Central memory CD8-positive, alpha-beta T cell (primary cell): ENCODE data around the gene KCNG4.

Experiments
- ATAC-seq: fragments of 150-1000 bp; cut with Tn5 transposase; replicated peaks from 2 replicates; pipeline ENCODE4 v1.10.0; 2022; ENCODE audit warnings: mild to moderate bottlenecking, moderate FRiP score, moderate number of reproducible peaks; ENCODE audit not compliant: poor library complexity, severe bottlenecking; ENCODE audit errors: extremely low read depth
- DNase-seq, 2 donors: peaks; one replicate each; pipeline ENCODE4 v3.0.0; 2021; ENCODE audit warnings: low spot score in 2 of 2
- H3K27ac Mint-ChIP-seq: one replicate; pipeline ENCODE4 v1.8.0; 2022; ENCODE audit warnings: low read depth, mild to moderate bottlenecking, moderate library complexity, mixed read lengths
- H3K27me3 Mint-ChIP-seq: one replicate; pipeline ENCODE4 v1.8.0; 2022; ENCODE audit warnings: mixed read lengths
- H3K36me3 Mint-ChIP-seq: one replicate; pipeline ENCODE4 v1.8.0; 2022; ENCODE audit warnings: mild to moderate bottlenecking, moderate library complexity, mixed read lengths; ENCODE audit not compliant: insufficient read depth
- H3K4me1 Mint-ChIP-seq: one replicate; pipeline ENCODE4 v1.8.0; 2022; ENCODE audit warnings: mixed read lengths
- H3K4me3 Mint-ChIP-seq: one replicate; pipeline ENCODE4 v1.8.0; 2022; ENCODE audit warnings: mild to moderate bottlenecking, moderate library complexity, mixed read lengths
- H3K9me3 Mint-ChIP-seq: one replicate; pipeline ENCODE4 v1.8.0; 2022; ENCODE audit warnings: mixed read lengths

KCNG4 gene, protein sequence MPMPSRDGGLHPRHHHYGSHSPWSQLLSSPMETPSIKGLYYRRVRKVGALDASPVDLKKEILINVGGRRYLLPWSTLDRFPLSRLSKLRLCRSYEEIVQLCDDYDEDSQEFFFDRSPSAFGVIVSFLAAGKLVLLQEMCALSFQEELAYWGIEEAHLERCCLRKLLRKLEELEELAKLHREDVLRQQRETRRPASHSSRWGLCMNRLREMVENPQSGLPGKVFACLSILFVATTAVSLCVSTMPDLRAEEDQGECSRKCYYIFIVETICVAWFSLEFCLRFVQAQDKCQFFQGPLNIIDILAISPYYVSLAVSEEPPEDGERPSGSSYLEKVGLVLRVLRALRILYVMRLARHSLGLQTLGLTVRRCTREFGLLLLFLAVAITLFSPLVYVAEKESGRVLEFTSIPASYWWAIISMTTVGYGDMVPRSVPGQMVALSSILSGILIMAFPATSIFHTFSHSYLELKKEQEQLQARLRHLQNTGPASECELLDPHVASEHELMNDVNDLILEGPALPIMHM

DNA sequence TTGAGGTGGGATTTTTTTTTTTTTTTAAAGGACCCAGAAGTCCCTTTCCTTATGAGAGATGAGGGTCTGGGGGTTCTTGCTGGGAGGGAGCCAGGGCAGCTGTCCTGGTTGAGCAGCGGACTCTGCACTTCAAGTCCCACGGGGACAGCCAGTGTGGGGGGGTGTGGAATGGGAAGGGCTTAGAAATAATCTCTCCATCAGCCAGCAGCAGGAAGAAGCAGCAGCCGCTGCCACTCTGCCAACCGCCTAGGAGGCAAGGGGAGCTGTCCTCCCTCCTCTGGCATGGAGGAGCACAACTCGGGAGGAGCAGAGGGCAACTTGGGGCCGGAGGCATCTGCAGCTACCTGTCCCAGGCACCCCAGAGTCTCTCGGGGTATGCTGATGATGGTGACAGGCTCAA is at the start of gene KCNG4:
KCNG4 (minus strand) TSS at position 104 of the 400 bp plus-strand sequence. CDS start 2,527 bp downstream, outside the sequence.
- Mint-ChIP-seq H3K4me3 (no peak within 1 kb of the TSS), H3K4me1 (no peaks in the 10 kb centered on the region), H3K27ac (no peak within 1 kb of the TSS), H3K36me3 (no peaks in the 10 kb centered on the region), H3K27me3 (peaks cover 57% of the 10 kb centered on the region), H3K9me3 (no peaks in the 10 kb centered on the region)
- no peak for DNase-seq
- ATAC-seq = no peak

GRCh38 chr16:84288902-84289301 is 49.1 kb upstream of the KCNG4 start:
- Mint-ChIP-seq H3K4me3 (no peak overlapping the region), H3K36me3 (peaks cover 3% of the 10 kb centered on the region), H3K27ac (no peak overlapping the region), H3K4me1 (peaks cover 5% of the 10 kb centered on the region), H3K27me3 (peaks cover 74% of the 10 kb centered on the region), H3K9me3 (no peaks in the 10 kb centered on the region)
- no peak for DNase-seq
- no peak for ATAC-seq

GRCh38 chr16:84286578-84287240 is 46.9 kb upstream of the KCNG4 start:
- Mint-ChIP-seq H3K9me3 (no peaks in the 10 kb centered on the region), H3K27ac (no peak overlapping the region), H3K4me1 (peaks cover 4% of the 10 kb centered on the region), H3K27me3 (peaks cover 76% of the 10 kb centered on the region), H3K36me3 (peaks cover 3% of the 10 kb centered on the region), H3K4me3 (no peak overlapping the region)
- ATAC-seq (no peak), DNase-seq (no peak)

GRCh38 chr16:84284154-84284722 is 44.4 kb upstream of the KCNG4 start:
- Mint-ChIP-seq H3K27me3 (peaks cover 66% of the 10 kb centered on the region), H3K27ac (no peak overlapping the region), H3K4me3 (no peak overlapping the region), H3K4me1 (no peaks in the 10 kb centered on the region), H3K9me3 (no peaks in the 10 kb centered on the region), H3K36me3 (peaks cover 3% of the 10 kb centered on the region)
- ATAC-seq (no peak), DNase-seq (no peak)

GRCh38 chr16:84283314-84284153 is 43.7 kb upstream of the KCNG4 start:
- ATAC-seq = no peak
- DNase-seq = no peak
- H3K36me3 Mint-ChIP-seq = peaks cover 1% of the 10 kb centered on the region

GRCh38 chr16:84282533-84282932 is 42.7 kb upstream of the KCNG4 start:
- DNase-seq (no peak), ATAC-seq (no peak)
- Mint-ChIP-seq H3K36me3 (peaks cover under 1% of the 10 kb centered on the region), H3K4me3 (no peak overlapping the region), H3K4me1 (no peaks in the 10 kb centered on the region), H3K27me3 (peaks cover 61% of the 10 kb centered on the region), H3K27ac (no peak overlapping the region), H3K9me3 (no peaks in the 10 kb centered on the region)

More at GRCh38 chr16:84283314-84284153, 43.7 kb upstream of the KCNG4 start:
- Mint-ChIP-seq H3K27me3 (peaks cover 66% of the 10 kb centered on the region), H3K9me3 (no peaks in the 10 kb centered on the region), H3K4me3 (no peak overlapping the region), H3K4me1 (no peaks in the 10 kb centered on the region), H3K27ac (no peak overlapping the region)

DNA sequence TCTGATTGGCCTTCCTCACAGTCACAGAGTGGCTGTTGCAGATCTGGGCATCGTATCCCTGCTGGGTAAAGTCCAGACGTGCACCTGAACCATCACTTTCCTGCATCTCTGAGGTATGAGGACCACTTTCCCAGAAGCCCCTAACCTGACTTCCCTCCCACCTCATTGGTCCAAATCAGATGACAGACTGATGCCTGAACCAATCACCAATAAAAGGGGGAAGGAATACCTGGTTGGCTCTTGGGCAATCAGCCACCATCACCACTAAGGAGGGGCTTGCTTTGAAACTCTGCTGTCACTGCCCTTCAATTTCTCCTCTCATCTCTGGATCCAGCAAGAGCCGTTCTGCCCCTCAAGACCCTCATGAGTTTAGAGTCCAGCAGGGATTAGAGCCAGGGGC is 41.3 kb upstream of the KCNG4 start:
- no peak for ATAC-seq
- no peak overlapping the region for H3K4me3 Mint-ChIP-seq
- peaks cover 56% of the 10 kb centered on the region for H3K27me3 Mint-ChIP-seq
- H3K9me3 Mint-ChIP-seq = no peaks in the 10 kb centered on the region
- no peak overlapping the region for H3K27ac Mint-ChIP-seq
- H3K4me1 Mint-ChIP-seq = no peaks in the 10 kb centered on the region
- H3K36me3 Mint-ChIP-seq = no peaks in the 10 kb centered on the region
- DNase-seq = no peak

DNA sequence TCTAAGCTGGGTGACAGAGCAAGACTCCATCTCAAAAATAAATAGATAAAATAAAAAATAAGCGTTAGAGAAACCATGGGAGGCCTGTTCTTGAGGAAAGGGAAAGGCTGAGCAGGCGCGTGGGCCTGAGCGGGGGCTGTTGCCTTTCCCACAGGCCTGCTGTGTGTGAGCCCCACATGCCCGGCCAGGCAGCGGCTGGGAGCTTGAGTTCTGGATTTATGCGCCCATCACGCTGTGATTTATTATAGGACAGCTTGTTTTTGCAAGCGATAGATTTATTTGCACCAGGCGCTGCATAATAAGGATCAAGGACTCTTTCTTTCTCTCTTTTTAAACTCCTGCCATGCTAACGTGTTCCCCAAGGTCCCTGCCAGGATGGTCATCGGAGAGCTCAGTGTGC is 40.1 kb upstream of the KCNG4 start:
- H3K27ac Mint-ChIP-seq = no peak overlapping the region
- no peaks in the 10 kb centered on the region for H3K4me1 Mint-ChIP-seq
- H3K36me3 Mint-ChIP-seq = no peaks in the 10 kb centered on the region
- no peak for DNase-seq
- H3K9me3 Mint-ChIP-seq = no peaks in the 10 kb centered on the region
- ATAC-seq = no peak
- no peak overlapping the region for H3K4me3 Mint-ChIP-seq
- peaks cover 49% of the 10 kb centered on the region for H3K27me3 Mint-ChIP-seq

DNA sequence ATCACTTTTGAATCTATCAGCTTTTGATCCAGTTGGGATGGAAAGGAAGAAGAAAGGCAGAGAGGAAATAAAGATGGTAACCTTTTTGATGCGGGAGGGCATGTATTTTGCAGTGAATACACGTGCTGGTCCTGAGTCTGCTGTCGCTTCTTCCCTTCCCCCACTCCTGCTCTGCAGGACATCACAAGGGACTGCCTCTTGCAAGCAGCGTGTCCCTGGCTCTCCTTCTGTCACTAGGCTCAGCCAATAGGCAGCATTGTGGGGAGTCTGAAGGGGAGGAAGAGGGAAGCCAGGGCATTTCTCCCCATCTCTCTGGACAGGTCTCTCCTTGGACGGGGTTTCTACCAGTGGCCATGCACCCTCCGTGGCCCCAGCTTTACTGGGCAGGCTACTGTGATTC is 39.2 kb upstream of the KCNG4 start:
- no peak for DNase-seq
- Mint-ChIP-seq H3K9me3 (no peaks in the 10 kb centered on the region), H3K27ac (no peak overlapping the region)

GRCh38 chr16:84278333-84278732 is 38.5 kb upstream of the KCNG4 start:
- Mint-ChIP-seq H3K27ac (no peak overlapping the region), H3K36me3 (no peaks in the 10 kb centered on the region), H3K9me3 (no peaks in the 10 kb centered on the region), H3K4me1 (no peaks in the 10 kb centered on the region), H3K27me3 (peaks cover 41% of the 10 kb centered on the region), H3K4me3 (no peak overlapping the region)
- DNase-seq (no peak), ATAC-seq (no peak)

More for the DNA sequence above, 39.2 kb upstream of the KCNG4 start:
- no peaks in the 10 kb centered on the region for H3K4me1 Mint-ChIP-seq
- no peaks in the 10 kb centered on the region for H3K36me3 Mint-ChIP-seq
- H3K27me3 Mint-ChIP-seq = peaks cover 48% of the 10 kb centered on the region
- ATAC-seq = no peak
- H3K4me3 Mint-ChIP-seq = no peak overlapping the region

DNA sequence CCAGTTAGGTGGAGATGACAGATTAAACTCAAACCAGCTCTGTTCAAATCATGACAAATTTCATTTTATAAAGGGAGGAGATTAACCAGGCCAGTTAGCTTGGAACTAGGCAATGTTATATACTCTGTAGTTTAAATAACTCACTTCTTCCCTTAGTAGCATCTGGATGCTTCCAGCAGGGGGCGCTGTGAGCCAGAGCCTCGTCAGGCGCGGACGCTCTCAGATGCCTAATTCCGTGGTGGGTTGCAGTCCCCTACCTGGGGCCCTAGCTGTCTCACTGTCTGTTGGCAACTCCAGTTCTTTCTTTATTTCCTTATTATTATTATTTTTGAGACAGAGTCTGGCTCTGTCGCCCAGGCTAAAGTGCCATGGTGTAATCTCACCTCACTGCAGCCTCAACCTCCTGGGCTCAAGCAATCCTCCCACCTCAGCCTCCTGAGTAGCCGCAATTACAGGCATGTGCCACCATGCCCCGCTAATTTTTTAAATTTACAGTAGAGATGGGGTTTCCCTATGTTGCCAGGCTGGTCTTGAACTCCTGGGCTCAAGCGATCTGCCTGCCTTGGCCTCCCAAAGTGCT is 37.5 kb upstream of the KCNG4 start:
- no peak overlapping the region for H3K4me3 Mint-ChIP-seq
- ATAC-seq (no peak), DNase-seq (peak; percentile 33 to 53)
- H3K27me3 Mint-ChIP-seq = peaks cover 31% of the 10 kb centered on the region
- H3K4me1 Mint-ChIP-seq = no peaks in the 10 kb centered on the region
- no peak overlapping the region for H3K27ac Mint-ChIP-seq
- H3K9me3 Mint-ChIP-seq = no peaks in the 10 kb centered on the region
- no peaks in the 10 kb centered on the region for H3K36me3 Mint-ChIP-seq
